Measurements from ENCODE around the gene EIF2B2. TPM values are rescaled to one million over a fixed set of nuclear protein-coding genes. Genes with fewer than 3 reads are reported as not detected.
A peak's percentile ranks its signal among the peaks of the same experiment; 100 is the strongest.

The EIF2B2 gene
- total RNA-seq, 1 experiment from 2014 or later, result 58.6 TPM

GRCh38 chr14:75042035-75042434 is 39.3 kb downstream of the EIF2B2 start:
- peak; percentile 73 for DNase-seq (ENCODE audit: low read depth)

GRCh38 chr14:75044322-75044721 is 41.6 kb downstream of the EIF2B2 start:
- DNase-seq (ENCODE audit: low read depth), result no peak

GRCh38 chr14:75044752-75045151 is 42.0 kb downstream of the EIF2B2 start:
- DNase-seq (ENCODE audit: low read depth), result no peak

GRCh38 chr14:75046275-75046674 is 43.6 kb downstream of the EIF2B2 start:
- no peak for DNase-seq (ENCODE audit: low read depth)

- DNase-seq (ENCODE audit: low read depth), result no peak
These were observed 44.2 kb downstream of the EIF2B2 start for GRCh38 chr14:75046899-75047298.

- no peak for DNase-seq (ENCODE audit: low read depth)
These were observed 44.8 kb downstream of the EIF2B2 start for GRCh38 chr14:75047506-75047905.

GRCh38 chr14:75048101-75048500 is 45.4 kb downstream of the EIF2B2 start:
- no peak for DNase-seq (ENCODE audit: low read depth)

GRCh38 chr14:75049136-75049535 is 46.4 kb downstream of the EIF2B2 start:
- DNase-seq (ENCODE audit: low read depth), result no peak

GRCh38 chr14:75049731-75050201 is 47.0 kb downstream of the EIF2B2 start:
- DNase-seq (ENCODE audit: low read depth), result no peak

- DNase-seq (ENCODE audit: low read depth), result peak; percentile 76
These were observed 48.3 kb downstream of the EIF2B2 start, which contains the start of gene MLH3 for GRCh38 chr14:75050852-75051555. MLH3 (minus strand) TSS chr14:75051467; CDS start chr14:75049655, 1,812 bp downstream.

GRCh38 chr14:75051556-75051899 is 48.8 kb downstream of the EIF2B2 start:
- no peak for DNase-seq (ENCODE audit: low read depth)

- no peak for DNase-seq (ENCODE audit: low read depth)
These were observed 50.9 kb downstream of the EIF2B2 start for GRCh38 chr14:75053396-75054291.

- DNase-seq (ENCODE audit: low read depth), result no peak
These were observed 51.7 kb downstream of the EIF2B2 start for GRCh38 chr14:75054421-75054820.

GRCh38 chr14:75059642-75060041 is 56.9 kb downstream of the EIF2B2 start:
- no peak for DNase-seq (ENCODE audit: low read depth)

GRCh38 chr14:75060420-75060819 is 57.7 kb downstream of the EIF2B2 start:
- DNase-seq (ENCODE audit: low read depth), result no peak

Other genes with a start within 250 kb of the EIF2B2 start
- gene YLPM1, start 239.6 kb upstream of the EIF2B2 start, total RNA-seq (2014; rRNA removed; shearing (Covaris generic)), result 15.7 and 17.1 TPM in 2 replicates
- gene PROX2, start 126.8 kb upstream of the EIF2B2 start, total RNA-seq (2014; rRNA removed; shearing (Covaris generic)), result not detected in 2 replicates
- 38.2 and 45.3 TPM in 2 replicates for gene DLST, start 121.0 kb upstream of the EIF2B2 start, total RNA-seq (2014; rRNA removed; shearing (Covaris generic))
- gene RPS6KL1, start 79.7 kb upstream of the EIF2B2 start, total RNA-seq (2014; rRNA removed; shearing (Covaris generic)), result 2.0 and 3.6 TPM in 2 replicates
- gene PGF, start 47.3 kb upstream of the EIF2B2 start, total RNA-seq (2014; rRNA removed; shearing (Covaris generic)), result 0.36 and 0.98 TPM in 2 replicates
- gene MLH3, start 48.5 kb downstream of the EIF2B2 start, total RNA-seq (2014; rRNA removed; shearing (Covaris generic)), result 13.5 and 19.2 TPM in 2 replicates
- 43.6 and 46.7 TPM in 2 replicates for gene ACYP1, start 61.1 kb downstream of the EIF2B2 start, total RNA-seq (2014; rRNA removed; shearing (Covaris generic))
- gene ZC2HC1C, start 66.7 kb downstream of the EIF2B2 start, total RNA-seq (2014; rRNA removed; shearing (Covaris generic)), result 1.2 and 1.8 TPM in 2 replicates
- gene NEK9, start 124.1 kb downstream of the EIF2B2 start, total RNA-seq (2014; rRNA removed; shearing (Covaris generic)), result 11.1 and 16.0 TPM in 2 replicates
- gene TMED10, start 173.7 kb downstream of the EIF2B2 start, total RNA-seq (2014; rRNA removed; shearing (Covaris generic)), result 201 and 247 TPM in 2 replicates

All from RPMI7951 (cell line).